Kasumi-1 (cell line): ENCODE results near the gene RBM18.
A peak's percentile ranks its signal among the peaks of the same experiment; 100 is the strongest.

ENCODE experiments used
- DNase-seq, 2 experiments: peaks; one replicate each; lab custom pipeline; 2025; lab: John Stamatoyannopoulos, UW

RBM18 gene

GRCh38 chr9:122221183-122221811, 43.3 kb downstream of the RBM18 start:
- peak; percentile 13 to 21 for DNase-seq

- DNase-seq: no peak
Observed at GRCh38 chr9:122220673-122221182, 43.9 kb downstream of the RBM18 start.

GRCh38 chr9:122219856-122220672, 44.6 kb downstream of the RBM18 start:
- DNase-seq: no peak

- peak; percentile 91 for DNase-seq
Observed at GRCh38 chr9:122218935-122219855, 45.4 kb downstream of the RBM18 start.

GRCh38 chr9:122218071-122218934, 46.3 kb downstream of the RBM18 start:
- DNase-seq: peak in 1 of 2 experiments; percentile 34

DNA sequence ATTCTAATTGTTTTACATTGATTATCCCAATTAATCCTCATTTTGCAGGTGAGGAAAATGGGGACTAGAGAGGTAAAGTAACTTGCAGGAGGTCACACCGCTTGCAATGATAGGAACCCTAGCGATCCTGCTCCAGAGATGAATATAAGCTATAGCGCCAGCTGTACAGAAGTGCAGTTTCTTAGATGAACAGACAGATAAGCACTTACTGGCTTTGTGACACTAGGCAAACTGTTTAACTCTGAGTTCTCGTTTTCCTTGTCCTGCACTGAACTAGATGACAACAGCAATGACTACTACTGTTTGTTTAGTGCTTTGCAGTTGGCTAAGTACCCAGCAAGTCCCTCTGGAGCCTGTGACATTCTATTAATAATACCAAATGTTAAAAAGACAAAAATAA, 47.0 kb downstream of the RBM18 start:
- peak; percentile 46 to 61 for DNase-seq

DNA sequence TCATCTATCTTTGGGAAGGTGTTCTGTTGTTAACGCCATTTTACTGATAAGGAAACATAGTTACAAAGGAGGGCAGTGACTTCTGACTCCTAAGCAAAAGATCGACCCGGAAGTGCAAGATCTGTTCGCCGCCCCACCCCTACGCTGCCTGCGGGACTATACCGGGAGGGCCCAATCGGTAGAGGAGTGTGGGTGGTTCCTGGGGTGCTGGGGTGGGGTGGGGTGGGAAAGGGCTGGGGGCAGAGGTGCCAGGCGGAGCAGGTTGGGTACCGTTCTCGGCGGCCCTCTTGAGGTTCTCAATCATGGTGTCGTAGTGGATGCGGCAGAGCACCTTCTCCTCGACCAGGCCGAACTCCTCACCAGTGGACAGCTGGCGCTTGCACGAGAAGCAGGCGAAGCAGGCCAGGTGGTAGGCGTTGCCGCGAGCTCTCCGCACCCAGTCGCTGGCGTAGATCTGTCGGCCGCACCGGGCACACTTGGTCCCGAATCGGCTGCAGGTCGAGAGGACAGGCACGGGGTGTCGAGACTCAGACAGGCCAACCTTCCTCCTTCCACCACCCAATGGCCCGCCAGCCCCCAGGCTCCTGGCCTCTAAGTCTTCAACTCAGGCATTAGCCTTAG, 47.7 kb downstream of the RBM18 start:
- no peak for DNase-seq

DNA sequence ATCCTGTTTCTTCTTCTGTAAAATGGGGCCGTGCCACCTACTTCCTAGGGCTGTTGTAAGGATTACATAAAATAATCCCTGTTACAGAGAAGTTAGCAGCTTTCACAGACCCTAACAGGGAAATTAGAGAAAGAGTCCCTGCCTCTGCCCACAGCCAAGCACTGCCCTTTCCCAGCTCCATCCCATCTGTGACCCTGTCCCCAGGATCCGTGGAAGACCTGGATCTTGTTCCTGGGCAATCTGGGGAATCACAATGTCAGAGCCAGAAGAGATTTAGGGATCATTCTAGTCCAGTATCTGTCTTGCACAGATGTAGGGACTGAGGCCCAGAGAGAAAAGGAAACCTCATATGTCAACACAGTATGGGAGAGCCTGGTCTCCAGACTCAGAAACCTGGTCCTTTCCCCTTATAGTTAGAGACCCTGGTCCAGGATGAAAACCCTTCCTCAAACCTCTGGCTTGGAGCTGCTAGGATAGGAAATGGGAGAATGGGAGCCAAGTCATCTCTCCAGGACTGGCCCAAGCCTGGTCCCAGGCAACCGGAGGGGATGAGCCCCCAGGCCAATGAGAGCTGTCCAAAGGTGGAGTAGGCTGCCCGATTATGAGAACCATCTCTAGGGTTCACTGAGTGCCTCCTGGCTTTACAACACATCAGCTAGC, 48.4 kb downstream of the RBM18 start:
- DNase-seq: no peak

DNA sequence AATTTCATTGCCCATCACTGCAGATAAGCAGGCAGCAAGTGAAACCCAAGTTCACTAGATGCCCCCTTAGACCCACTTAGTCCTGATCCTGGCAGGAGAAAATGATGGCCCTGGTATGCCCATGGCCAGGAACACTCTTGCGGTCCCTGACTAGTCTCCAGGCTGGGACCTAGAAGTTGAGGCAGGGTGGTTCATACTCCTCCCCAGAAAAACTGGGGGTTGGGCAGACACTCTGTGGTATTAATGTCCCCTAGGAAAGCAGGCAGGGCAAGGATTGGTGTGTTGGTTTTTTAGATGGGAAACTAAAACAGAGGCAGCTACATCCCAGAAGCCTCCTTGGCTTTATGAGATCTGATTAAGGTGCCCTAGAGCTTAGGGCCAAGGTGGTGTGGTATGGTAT, 49.0 kb downstream of the RBM18 start:
- DNase-seq: no peak

DNA sequence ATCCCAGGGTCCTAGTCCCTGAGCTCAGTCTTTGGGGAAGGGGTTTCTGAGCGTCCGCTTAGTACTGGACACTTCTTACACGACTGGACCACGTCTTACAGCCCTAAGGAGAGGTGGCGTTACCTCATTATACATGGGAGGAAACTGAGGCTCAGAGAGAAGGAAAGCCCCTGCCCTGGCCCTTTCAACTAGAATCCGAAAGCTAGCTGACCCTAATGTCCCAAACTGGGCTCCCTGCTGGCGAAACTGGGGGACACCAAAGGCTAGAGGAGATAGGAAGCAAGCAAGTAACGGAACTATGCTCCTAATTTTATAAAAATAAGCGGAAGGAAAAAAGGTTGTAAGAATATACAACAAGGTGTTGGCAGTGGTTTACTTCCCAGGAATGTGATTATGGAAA, 50.1 kb downstream of the RBM18 start:
- DNase-seq: no peak

GRCh38 chr9:122213589-122214413, 50.8 kb downstream of the RBM18 start:
- peak; percentile 69 to 72 for DNase-seq

GRCh38 chr9:122213102-122213588, 51.5 kb downstream of the RBM18 start:
- DNase-seq: no peak

GRCh38 chr9:122212473-122213004, 52.1 kb downstream of the RBM18 start:
- DNase-seq: no peak

DNA sequence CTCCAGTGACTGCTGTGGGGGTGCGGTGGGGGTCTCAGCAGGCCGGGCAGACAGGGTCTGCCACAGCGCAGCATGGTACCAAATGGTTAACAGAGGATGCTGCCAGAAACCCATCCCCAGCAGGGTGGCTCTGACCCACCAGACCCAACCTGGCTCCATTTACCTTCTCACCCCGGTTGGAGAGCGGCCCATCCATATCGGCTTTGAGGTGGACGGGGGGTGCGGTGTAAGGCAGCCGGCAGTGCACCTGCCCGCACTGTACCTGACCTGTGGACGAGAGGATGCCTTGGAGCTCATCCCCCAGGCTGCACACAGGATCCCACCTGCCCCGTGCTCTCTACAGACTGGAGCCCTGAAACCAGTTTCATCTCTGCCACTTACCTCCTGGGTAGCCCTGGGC, 55.2 kb downstream of the RBM18 start:
- no peak for DNase-seq

DNA sequence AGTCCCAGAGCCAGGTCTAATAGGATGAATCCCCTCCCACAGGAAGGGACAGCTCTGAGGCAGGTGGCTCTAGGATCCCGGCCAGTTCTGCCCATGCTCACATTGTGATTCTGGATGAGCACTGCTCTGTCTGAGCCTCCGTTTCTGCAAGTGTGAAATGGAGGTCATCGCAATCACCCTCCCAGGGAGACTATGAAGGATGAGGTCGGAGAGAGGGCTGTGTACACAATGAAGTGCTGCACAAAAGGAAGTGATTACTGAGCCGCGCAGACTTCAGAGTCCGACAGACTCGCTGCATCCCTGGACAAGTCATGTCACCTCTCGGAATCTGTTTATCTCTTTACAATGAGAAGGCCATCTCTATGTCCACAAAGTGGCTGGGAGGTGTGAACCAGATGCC, 57.5 kb downstream of the RBM18 start:
- DNase-seq: no peak

GRCh38 chr9:122206118-122207046, 58.3 kb downstream of the RBM18 start:
- DNase-seq: no peak

DNA sequence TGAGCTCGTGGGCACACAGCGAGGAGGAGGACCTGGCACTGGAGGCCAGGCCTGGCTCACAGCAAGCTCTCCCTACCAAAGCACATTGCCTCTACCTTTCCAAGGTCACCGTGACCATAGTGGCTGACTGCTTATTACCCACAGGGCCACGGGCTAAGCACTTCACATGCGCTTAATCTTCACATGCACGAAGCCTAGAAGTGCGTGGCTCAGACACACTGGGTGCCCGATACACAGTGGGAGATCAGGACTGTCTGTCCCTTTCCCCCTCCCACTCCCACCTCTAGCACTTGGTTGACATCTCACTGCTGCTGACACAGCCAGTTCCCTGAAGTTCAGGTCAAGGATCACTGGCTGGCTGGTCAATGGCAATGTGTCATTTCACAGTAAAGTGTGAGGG, 59.5 kb downstream of the RBM18 start:
- no peak for DNase-seq

DNA sequence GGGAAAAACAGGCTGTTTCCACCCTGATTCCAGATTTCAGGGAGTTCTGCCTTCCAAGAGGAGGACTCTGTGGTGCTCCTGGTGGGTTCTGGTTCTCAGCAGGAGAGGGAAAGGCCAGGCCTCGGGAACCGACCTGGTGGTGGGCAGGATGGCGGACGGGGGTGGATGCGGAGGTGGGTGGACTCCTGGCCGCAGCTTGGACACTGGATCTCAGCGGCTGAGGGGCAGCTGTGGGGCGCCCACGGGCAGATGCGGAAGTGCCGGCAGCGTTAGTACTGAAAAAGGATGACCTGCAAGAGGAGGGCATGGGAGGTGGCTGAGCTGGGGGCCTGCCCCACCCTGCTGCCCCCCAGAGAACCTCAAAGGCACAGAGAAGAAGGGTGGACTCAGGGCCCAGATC, 60.1 kb downstream of the RBM18 start:
- no peak for DNase-seq
